ENCODE results near the gene HTR1A. TPM values are rescaled to one million over a fixed set of nuclear protein-coding genes. Genes with fewer than 3 reads are reported as not detected.

HTR1A gene
- total RNA-seq, 1 donor from 2014 or later, result not detected

DNA sequence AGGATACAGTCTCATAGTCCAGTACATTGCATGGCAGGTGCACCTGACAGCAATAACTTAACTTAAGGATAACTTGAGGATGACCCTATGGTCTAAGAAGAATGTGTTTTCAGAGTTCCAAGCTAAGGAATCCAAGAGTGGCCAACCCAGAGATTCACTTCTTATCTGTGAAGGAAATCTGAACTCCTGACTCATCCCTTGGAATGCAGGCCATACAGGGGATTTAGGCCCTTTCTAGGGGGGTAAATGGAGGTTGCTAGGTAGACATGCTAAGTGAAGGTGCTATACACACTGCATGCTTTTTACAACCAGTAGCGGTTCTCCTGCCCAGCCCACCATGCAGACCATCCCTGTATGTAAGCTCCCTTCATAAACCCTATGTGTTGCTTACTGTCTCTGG, 50.4 kb downstream of the HTR1A start:
- Histone ChIP-seq H3K4me3 (no peak overlapping the region), H3K36me3 (no peaks in the 10 kb centered on the region), H3K27me3 (no peaks in the 10 kb centered on the region), H3F3A (ENCODE audit: low read depth) (no peaks in the 10 kb centered on the region), H3K4me1 (no peaks in the 10 kb centered on the region), H2AFZ (replicated peaks) (no peak overlapping the region), H3K9ac (no peak overlapping the region), H3K9me3 (ENCODE audit: low read depth) (no peaks in the 10 kb centered on the region), H3K4me2 (no peak overlapping the region), H3K79me2 (ENCODE audit: low read depth) (no peaks in the 10 kb centered on the region), H3K27ac (no peak overlapping the region), H4K20me1 (ENCODE audit: low read depth) (no peaks in the 10 kb centered on the region)
- no peaks in the 10 kb centered on the region for H3K27me3 Mint-ChIP-seq (ENCODE audit: insufficient read depth, low read depth)
- H3K4me3 Mint-ChIP-seq, result no peak overlapping the region
- TF ChIP-seq, protein P1, sequence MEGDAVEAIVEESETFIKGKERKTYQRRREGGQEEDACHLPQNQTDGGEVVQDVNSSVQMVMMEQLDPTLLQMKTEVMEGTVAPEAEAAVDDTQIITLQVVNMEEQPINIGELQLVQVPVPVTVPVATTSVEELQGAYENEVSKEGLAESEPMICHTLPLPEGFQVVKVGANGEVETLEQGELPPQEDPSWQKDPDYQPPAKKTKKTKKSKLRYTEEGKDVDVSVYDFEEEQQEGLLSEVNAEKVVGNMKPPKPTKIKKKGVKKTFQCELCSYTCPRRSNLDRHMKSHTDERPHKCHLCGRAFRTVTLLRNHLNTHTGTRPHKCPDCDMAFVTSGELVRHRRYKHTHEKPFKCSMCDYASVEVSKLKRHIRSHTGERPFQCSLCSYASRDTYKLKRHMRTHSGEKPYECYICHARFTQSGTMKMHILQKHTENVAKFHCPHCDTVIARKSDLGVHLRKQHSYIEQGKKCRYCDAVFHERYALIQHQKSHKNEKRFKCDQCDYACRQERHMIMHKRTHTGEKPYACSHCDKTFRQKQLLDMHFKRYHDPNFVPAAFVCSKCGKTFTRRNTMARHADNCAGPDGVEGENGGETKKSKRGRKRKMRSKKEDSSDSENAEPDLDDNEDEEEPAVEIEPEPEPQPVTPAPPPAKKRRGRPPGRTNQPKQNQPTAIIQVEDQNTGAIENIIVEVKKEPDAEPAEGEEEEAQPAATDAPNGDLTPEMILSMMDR (IDR thresholded peaks at IDR 0.05), result no peak
- TF ChIP-seq EZH2 (IDR thresholded peaks at IDR 0.05), result no peak
- no peak for TF ChIP-seq EZH2phosphoT487 (IDR thresholded peaks at IDR 0.05)
- no peak overlapping the region for H3K27ac Mint-ChIP-seq
- H3K9me3 Mint-ChIP-seq, result peaks cover 3% of the 10 kb centered on the region
- H3K4me1 Mint-ChIP-seq, result peaks cover under 1% of the 10 kb centered on the region
- DNase-seq (ENCODE audit: low spot score), result no peak
- no peaks in the 10 kb centered on the region for H3K36me3 Mint-ChIP-seq

Other genes with a start within 250 kb of the HTR1A start
- gene RNF180, start 203.4 kb upstream of the HTR1A start, total RNA-seq (ENCODE audit: low replicate concordance), result 5.5 and 7.0 TPM in 2 replicates